C4-2B (cell line): ENCODE data around the gene C1QTNF9.

Experiments used
- H3K27ac ChIP-seq: fragments of 450-650 bp; 2 replicates; pipeline ENCODE4 v1.5.1; 2017
- ZFX ChIP-seq: fragments of 450-650 bp; IDR thresholded peaks from 2 replicates; pipeline ENCODE4 v1.6.1; 2017
- TF ChIP-seq, protein P1 (sequence below): fragments of 450-650 bp; conservative IDR thresholded peaks from 2 replicates; pipeline ENCODE4 v1.5.1; 2017; ENCODE audit warnings: mild to moderate bottlenecking

C1QTNF9 gene

DNA sequence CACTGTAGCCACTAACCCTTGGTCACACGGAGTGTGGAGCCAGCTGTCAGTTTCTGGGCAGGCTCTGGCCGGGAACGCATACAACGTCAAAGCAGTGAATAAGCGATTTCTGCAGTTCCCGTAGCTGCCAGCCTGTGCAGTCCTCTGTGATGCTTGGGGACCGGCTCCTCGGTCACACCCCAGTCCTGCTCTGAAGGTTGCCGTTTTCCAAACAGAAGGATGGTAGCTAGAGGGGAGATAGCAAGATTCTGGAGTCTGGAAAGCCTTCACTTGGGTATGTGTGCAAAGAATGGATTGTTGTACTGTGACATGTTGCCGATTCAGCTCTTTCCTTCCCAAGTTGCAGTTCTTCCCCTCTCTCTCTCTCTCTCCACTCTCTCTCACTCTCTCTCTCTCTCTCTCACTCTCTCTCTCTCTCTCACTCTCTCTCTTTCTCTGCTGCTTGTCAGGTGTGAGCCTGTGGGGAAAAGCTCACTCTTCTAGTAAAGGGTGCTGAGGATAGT lies 38.7 kb upstream of the C1QTNF9 start:
- TF ChIP-seq ZFX, result no peak
- TF ChIP-seq, protein P1, sequence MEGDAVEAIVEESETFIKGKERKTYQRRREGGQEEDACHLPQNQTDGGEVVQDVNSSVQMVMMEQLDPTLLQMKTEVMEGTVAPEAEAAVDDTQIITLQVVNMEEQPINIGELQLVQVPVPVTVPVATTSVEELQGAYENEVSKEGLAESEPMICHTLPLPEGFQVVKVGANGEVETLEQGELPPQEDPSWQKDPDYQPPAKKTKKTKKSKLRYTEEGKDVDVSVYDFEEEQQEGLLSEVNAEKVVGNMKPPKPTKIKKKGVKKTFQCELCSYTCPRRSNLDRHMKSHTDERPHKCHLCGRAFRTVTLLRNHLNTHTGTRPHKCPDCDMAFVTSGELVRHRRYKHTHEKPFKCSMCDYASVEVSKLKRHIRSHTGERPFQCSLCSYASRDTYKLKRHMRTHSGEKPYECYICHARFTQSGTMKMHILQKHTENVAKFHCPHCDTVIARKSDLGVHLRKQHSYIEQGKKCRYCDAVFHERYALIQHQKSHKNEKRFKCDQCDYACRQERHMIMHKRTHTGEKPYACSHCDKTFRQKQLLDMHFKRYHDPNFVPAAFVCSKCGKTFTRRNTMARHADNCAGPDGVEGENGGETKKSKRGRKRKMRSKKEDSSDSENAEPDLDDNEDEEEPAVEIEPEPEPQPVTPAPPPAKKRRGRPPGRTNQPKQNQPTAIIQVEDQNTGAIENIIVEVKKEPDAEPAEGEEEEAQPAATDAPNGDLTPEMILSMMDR, result no peak

DNA sequence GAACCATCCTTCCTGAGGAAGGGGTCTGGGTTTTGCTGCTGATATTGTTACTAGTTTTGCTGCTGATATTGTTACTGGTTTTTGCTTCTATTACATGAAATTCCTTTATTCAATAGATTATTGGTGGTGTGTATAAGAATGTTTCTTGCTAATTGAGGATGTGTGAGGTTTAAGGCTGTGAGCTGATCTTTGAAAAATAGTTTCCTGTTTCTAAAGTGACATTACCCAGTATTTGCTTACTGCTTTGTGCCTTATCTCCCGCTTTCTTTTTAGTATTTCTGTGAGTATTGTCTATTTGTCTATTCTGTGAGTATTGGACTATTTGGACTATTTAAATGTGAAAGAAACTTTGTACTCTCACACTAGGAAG lies 38.2 kb upstream of the C1QTNF9 start:
- H3K27ac ChIP-seq, result no peak overlapping the region
- TF ChIP-seq ZFX, result no peak
- TF ChIP-seq, protein P1, result no peak

More for the DNA sequence above, 38.7 kb upstream of the C1QTNF9 start:
- H3K27ac ChIP-seq, result no peak overlapping the region

DNA sequence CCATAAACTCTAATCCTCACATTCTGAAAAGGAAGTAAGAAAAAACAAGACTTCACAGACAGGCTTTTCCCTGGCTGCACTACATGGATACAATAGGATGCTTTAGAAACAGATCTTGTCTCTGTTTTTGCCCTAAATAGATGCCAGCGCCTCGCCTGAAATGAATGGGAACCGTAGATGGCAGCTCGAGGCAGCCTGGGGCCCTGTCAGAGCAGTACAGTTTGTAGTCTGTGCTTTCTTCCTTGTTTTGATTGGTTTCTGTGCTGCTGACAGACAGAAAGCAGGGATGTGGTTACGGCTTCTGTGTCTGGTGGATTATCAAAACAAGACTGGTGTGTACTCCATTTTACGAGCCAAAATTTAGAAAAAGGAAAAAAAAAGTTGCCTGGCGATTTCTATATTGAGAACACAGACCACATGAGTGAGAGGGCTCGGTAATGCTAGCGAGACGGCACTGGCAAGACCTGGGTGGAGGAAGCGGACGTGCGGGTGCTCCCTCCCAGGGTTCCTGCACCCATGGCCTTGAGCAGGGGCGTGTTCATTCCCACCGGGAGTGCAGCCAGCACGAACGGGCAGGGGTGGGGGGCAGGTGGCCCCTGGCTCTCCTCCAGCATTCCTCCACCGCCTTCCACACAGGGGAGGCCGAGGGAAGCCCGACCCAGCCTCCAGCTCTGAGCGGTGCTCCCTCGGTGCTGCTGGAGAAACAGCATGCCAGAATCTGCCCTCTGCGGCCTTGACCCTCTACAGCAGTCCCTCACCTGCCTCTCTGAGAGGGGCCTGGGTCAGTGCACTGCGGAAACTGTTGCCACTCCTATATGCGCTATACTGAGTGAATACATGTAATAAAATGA lies 37.6 kb upstream of the C1QTNF9 start:
- TF ChIP-seq ZFX, result no peak
- TF ChIP-seq, protein P1, result no peak
- no peak overlapping the region for H3K27ac ChIP-seq

DNA sequence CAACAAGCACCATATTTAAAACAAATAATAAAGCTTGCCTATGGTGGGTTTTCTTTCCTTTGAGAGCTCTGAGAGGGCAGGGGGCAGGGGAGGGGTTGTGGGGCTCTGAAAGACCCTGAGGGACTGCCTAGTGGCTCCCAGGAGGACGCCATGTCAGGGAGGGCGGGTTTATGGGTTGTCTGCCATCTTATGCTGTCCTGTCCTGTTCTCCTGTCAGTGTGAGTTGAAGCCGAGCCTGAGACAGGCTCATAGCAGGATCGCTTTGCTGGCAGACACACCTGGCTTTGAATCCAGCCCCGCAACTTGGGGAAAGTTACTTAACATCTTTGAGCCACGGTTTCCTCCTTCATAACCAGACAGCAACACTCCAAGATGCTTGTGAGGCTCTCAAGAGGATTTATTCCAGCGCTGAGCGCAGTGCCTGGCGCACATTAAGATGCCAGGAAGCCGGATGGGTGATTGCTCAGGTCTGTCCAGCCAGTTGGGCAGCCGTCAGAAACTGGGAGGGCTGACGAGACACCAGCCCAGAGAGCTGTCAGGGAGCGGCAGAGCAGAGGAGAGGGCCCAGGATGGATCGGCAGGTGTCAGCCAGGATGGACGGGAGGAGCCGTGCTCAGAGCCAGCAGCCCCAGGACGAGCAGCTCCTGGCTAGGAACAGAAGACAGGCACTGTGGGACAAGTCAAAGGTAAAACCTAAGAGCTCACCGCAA lies 36.8 kb upstream of the C1QTNF9 start:
- no peak overlapping the region for H3K27ac ChIP-seq
- no peak for TF ChIP-seq ZFX
- TF ChIP-seq, protein P1, result no peak

DNA sequence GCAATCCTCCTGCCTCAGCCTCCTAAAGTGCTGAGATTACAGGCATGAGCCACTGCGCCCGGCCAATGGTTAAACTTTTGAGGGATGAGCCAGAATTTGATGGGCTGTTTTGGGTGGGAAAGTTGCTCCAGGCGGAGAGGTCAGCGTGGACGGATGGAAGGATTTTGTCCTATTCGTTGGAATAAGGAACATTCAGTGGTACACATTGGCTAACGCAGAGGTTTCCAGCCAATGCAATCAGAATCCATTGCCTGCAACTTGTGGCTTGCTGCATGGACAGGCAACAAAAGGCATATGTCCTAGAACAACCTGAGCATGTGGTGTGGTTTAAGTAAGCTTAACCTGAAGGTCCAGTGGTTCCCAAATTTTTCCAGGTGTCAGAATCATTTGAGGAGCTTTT lies 35.5 kb upstream of the C1QTNF9 start:
- no peak overlapping the region for H3K27ac ChIP-seq
- TF ChIP-seq, protein P1, result no peak
- no peak for TF ChIP-seq ZFX

DNA sequence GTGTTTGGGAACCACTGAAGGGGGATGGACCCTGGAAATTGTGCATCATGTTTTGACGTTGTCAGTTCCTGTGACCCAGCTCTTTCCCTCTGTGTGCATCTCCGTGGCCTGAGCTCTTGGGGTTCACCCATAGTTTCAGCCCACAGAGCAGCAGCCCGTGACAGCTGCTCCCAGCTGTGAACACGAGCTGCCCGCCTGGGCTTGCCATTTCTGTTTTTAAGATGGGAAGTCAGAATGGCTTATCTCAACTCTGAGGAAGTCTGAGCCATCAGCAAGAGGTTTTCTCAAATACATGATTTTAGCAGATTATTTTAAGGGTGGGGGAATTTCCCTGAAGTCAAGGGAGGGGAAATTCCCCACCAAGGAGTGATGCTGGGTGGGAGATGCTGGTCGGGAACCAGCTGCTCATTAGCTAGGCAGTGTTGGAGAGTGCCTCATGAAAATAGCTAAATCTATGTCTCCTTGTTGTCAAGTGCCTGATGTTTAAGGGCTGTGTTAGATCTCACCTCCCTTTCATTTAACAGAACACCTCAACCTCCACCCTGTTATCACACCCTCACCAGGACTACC lies 34.8 kb upstream of the C1QTNF9 start:
- H3K27ac ChIP-seq, result no peak overlapping the region
- no peak for TF ChIP-seq ZFX
- TF ChIP-seq, protein P1, result no peak

DNA sequence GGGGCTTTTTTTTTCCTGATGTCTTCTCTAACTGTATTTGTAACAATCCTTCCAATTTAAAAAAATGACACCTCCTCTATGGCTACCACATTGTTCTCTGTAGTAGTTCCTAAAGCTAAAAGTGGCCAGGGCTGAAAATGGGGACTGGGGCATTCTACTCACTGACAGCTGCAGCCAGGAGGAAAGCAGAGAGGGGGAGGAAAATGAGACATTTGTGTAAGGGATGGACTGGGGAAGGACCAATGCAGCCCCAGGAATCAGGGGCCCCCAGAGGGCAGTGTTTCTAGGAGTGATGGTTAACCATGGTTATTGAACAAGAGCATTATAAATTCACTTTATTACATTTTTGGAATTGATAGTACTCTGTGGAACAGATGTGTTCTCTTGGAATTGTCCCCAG lies 34.3 kb upstream of the C1QTNF9 start:
- H3K27ac ChIP-seq, result no peak overlapping the region
- TF ChIP-seq, protein P1, result no peak
- TF ChIP-seq ZFX, result no peak
